B cell (primary cell): ENCODE results near the gene DLK2. TPM values are rescaled to one million over a fixed set of nuclear protein-coding genes. Genes with fewer than 3 reads are reported as not detected.

Source experiments
- ATAC-seq: fragments of 200-7000 bp; cut with Tn5 transposase; one replicate; pipeline ENCODE4 v1.10.0; 2021; ENCODE audit warnings: low read depth, mild to moderate bottlenecking, moderate number of reproducible peaks, moderate library complexity
- CTCF ChIA-PET: fragments of 350-600 bp; sonication (Branson Sonifier 250); formaldehyde crosslinking; loops from one replicate; lab custom pipeline; 2021; ENCODE audit warnings: antibody characterized with exemption, inconsistent platforms; lab: Charles Lee
- POLR2A ChIA-PET: fragments of 350-600 bp; sonication (Branson Sonifier 250); formaldehyde crosslinking; loops from one replicate; lab custom pipeline; 2021; ENCODE audit warnings: antibody characterized with exemption; lab: Charles Lee
- DNase-seq: peaks from one replicate; pipeline ENCODE4 v3.0.0; 2013
- H2AFZ ChIP-seq: 2 replicates; pipeline ENCODE4 v1.6.1; 2012; ENCODE audit warnings: mild to moderate bottlenecking, low read depth, low read length; ENCODE audit not compliant: insufficient read depth, poor library complexity, severe bottlenecking
- H3K27ac ChIP-seq, 2 donors: 1 replicate in 1 of 2; 2 replicates in 1 of 2; pipeline ENCODE4 v1.5.1; 2012 to 2013; ENCODE audit warnings: low read length in 2 of 2, mild to moderate bottlenecking in 2 of 2, moderate library complexity in 1 of 2
- H3K27me3 ChIP-seq, 4 experiments: fragments of 200-600 bp in 1 of 4; sonication (generic) in 1 of 4; replicated peaks in 1 of 4; 1 replicate in 2 of 4; 2 replicates in 2 of 4; pipeline versions ENCODE4 v1.6.1 to v1.7.0; 2013 to 2016; ENCODE audit warnings: low read length in 3 of 4, mild to moderate bottlenecking in 2 of 4, mixed read lengths in 1 of 4, moderate library complexity in 1 of 4; ENCODE audit not compliant: insufficient read depth in 4 of 4, control insufficient read depth in 3 of 4; ENCODE audit errors: control extremely low read depth in 1 of 4
- H3K36me3 ChIP-seq, 2 experiments: replicated peaks in 1 of 2; 1 replicate in 1 of 2; 2 replicates in 1 of 2; pipeline versions ENCODE4 v1.6.1 to v1.7.1; 2013; ENCODE audit warnings: low read length in 1 of 2; ENCODE audit not compliant: insufficient read depth in 2 of 2, control insufficient read depth in 1 of 2; ENCODE audit errors: control extremely low read depth in 1 of 2, extremely low read depth in 1 of 2
- H3K4me1 ChIP-seq, 2 donors: fragments of 200-600 bp in 1 of 2; sonication (generic) in 1 of 2; 1 replicate in 1 of 2; 2 replicates in 1 of 2; pipeline versions ENCODE4 v1.5.1 to v1.6.1; 2013 to 2017; ENCODE audit warnings: low read length in 2 of 2; ENCODE audit not compliant: control insufficient read depth in 2 of 2, insufficient read depth in 2 of 2
- H3K4me2 ChIP-seq: replicated peaks from 2 replicates; pipeline ENCODE3; 2012; ENCODE audit warnings: mild to moderate bottlenecking, low read depth, low read length; ENCODE audit not compliant: poor library complexity, severe bottlenecking
- H3K4me3 ChIP-seq, 5 experiments: fragments of 200-600 bp in 1 of 5; sonication (generic) in 1 of 5; 1 replicate in 3 of 5; 2 replicates in 2 of 5; pipeline versions ENCODE4 v1.5.1 to v1.7.0; 2011 to 2016; ENCODE audit warnings: low read length in 4 of 5, mild to moderate bottlenecking in 4 of 5, low read depth in 2 of 5, control low read depth in 1 of 5, moderate library complexity in 1 of 5; ENCODE audit not compliant: insufficient read depth in 1 of 5; ENCODE audit errors: control extremely low read depth in 1 of 5, extremely low read depth in 1 of 5
- H3K79me2 ChIP-seq: fragments of 200-600 bp; sonication (generic); one replicate; pipeline ENCODE4 v1.6.0; 2016; ENCODE audit warnings: low read length; ENCODE audit not compliant: control insufficient read depth, insufficient read depth
- H3K9ac ChIP-seq: fragments of 200-600 bp; sonication (generic); 2 replicates; pipeline ENCODE4 v1.6.1; 2017; ENCODE audit warnings: mild to moderate bottlenecking, low read length, moderate library complexity
- H3K9me3 ChIP-seq, 3 donors: one replicate each; pipeline versions ENCODE4 v1.6.1 to v1.7.1; 2013; ENCODE audit warnings: low read length in 2 of 3; ENCODE audit not compliant: control insufficient read depth in 2 of 3, insufficient read depth in 1 of 3; ENCODE audit errors: control extremely low read depth in 1 of 3
- H4K20me1 ChIP-seq: 2 replicates; pipeline ENCODE4 v1.6.0; 2012; ENCODE audit warnings: mild to moderate bottlenecking, low read length; ENCODE audit not compliant: insufficient read depth, control insufficient read depth, poor library complexity, severe bottlenecking
- H3K27ac Mint-ChIP-seq: one replicate; pipeline ENCODE4 v1.8.0; 2021; ENCODE audit warnings: mixed read lengths
- H3K27me3 Mint-ChIP-seq: one replicate; pipeline ENCODE4 v1.8.0; 2021; ENCODE audit warnings: mixed read lengths
- H3K4me1 Mint-ChIP-seq: one replicate; pipeline ENCODE4 v1.8.0; 2021; ENCODE audit warnings: mixed read lengths
- H3K4me3 Mint-ChIP-seq: one replicate; pipeline ENCODE4 v1.8.0; 2021; ENCODE audit warnings: mixed read lengths
- H3K9me3 Mint-ChIP-seq: one replicate; pipeline ENCODE4 v1.8.0; 2022; ENCODE audit warnings: mixed read lengths; ENCODE audit not compliant: insufficient read depth
- EZH2 ChIP-seq: IDR thresholded peaks from 2 replicates; pipeline ENCODE4 v1.6.1; 2012; ENCODE audit warnings: borderline replicate concordance, low read depth, mild to moderate bottlenecking, moderate library complexity, low read length; ENCODE audit not compliant: insufficient read depth, poor library complexity, severe bottlenecking
- WGBS: methylation state at CpG from one replicate; pipeline ENCODE4 v1.1.5; 2013; ENCODE audit warnings: missing lambda C conversion rate; ENCODE audit not compliant: insufficient coverage; 5-methylcytosine and 5-hydroxymethylcytosine counted together
- intact Hi-C: fragments of 100-400 bp; cut with micrococcal nuclease; formaldehyde crosslinking; loops from one replicate; pipeline ENCODE4 v1.10.0; 2022
- polyA plus RNA-seq: library from polyadenylated mRNA; depleted of rRNA; stranded (reverse); fragments of >200 nt; gene quantifications from 2 replicates; pipeline ENCODE4 v1.2.3, GENCODE V29; 2012
- total RNA-seq, 2 donors: library from RNA; stranded (reverse); fragments of 120-200 nt in 1 of 2; gene quantifications; 1 replicate in 1 of 2; 2 replicates in 1 of 2; pipeline versions ENCODE4 v1.2.3 to v1.2.4, GENCODE V29; 2013 to 2022
- TF ChIP-seq, protein P1 (sequence below): fragments of 200-600 bp; IDR thresholded peaks from one replicate; pipeline ENCODE4 v1.8.0; 2022; ENCODE audit warnings: antibody characterized with exemption, mild to moderate bottlenecking

Gene DLK2
- total and polyA plus RNA-seq, 2 donors (not counting 1 experiment from before 2014, with no cell fraction given): 0.34 TPM; not detected in 1

DNA sequence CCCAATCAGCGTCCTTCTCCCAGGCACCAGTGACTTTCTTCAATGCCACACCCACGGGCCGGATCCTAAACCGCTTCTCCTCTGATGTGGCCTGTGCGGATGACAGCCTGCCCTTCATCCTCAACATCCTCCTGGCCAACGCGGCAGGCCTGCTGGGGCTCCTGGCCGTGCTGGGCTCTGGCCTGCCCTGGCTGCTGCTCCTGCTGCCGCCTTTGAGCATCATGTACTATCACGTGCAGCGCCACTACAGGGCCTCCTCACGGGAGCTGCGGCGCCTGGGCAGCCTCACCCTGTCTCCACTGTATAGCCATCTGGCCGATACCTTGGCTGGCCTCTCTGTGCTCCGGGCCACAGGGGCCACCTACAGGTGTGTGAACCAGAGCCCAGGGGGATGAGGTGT is 9.8 kb downstream of the DLK2 start:
- Mint-ChIP-seq H3K4me3 (no peak overlapping the region), H3K9me3 (no peaks in the 10 kb centered on the region), H3K4me1 (no peaks in the 10 kb centered on the region), H3K27me3 (no peaks in the 10 kb centered on the region), H3K27ac (no peak overlapping the region)
- Histone ChIP-seq H3K4me1 (no peaks in the 10 kb centered on the region), H3K27me3 (no peaks in the 10 kb centered on the region), H3K36me3 (peaks cover 0 to 67% of the 10 kb centered on the region in 2 experiments), H3K27ac (no peak overlapping the region), H3K79me2 (no peaks in the 10 kb centered on the region), H3K9me3 (no peaks in the 10 kb centered on the region), H3K9ac (no peak overlapping the region), H2AFZ (no peak overlapping the region), H3K4me3 (no peak overlapping the region), H4K20me1 (no peaks in the 10 kb centered on the region), H3K4me2 (no peak overlapping the region)
- WGBS: 97% methylated on average over 16 of the region's 16 CpGs
- TF ChIP-seq, protein P1, sequence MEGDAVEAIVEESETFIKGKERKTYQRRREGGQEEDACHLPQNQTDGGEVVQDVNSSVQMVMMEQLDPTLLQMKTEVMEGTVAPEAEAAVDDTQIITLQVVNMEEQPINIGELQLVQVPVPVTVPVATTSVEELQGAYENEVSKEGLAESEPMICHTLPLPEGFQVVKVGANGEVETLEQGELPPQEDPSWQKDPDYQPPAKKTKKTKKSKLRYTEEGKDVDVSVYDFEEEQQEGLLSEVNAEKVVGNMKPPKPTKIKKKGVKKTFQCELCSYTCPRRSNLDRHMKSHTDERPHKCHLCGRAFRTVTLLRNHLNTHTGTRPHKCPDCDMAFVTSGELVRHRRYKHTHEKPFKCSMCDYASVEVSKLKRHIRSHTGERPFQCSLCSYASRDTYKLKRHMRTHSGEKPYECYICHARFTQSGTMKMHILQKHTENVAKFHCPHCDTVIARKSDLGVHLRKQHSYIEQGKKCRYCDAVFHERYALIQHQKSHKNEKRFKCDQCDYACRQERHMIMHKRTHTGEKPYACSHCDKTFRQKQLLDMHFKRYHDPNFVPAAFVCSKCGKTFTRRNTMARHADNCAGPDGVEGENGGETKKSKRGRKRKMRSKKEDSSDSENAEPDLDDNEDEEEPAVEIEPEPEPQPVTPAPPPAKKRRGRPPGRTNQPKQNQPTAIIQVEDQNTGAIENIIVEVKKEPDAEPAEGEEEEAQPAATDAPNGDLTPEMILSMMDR: no peak
- no peak for TF ChIP-seq EZH2
- intact Hi-C loops: no loop called here
- ATAC-seq (no peak), DNase-seq (no peak)
- POLR2A ChIA-PET: no interaction called here
- CTCF ChIA-PET: interaction anchor here (1.1 kb wide), 1 partner anchor 11 kb away, joined by 4 read pairs; no protein-coding TSS in a partner anchor

DNA sequence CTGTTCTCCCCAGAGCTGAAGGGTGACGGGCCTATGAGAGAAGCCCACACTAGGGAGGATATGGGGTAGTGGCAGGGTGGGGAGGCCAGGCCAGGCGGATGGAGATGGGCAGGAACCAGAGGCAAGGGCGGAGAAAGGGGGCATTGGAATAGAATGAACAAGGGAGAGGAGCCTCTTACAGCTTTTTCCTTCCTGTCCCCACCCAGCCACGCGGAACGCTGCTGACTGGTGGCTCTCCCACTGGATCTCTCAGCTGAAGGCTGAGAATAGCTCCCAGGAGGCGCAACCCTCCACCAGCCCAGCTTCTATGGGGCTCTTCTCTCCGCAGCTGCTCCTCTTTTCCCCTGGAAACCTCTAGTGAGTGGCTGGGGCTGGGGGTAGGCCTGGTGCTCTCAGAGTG is 10.8 kb downstream of the DLK2 start:
- Histone ChIP-seq H3K4me3 (no peak overlapping the region), H3K27me3 (no peaks in the 10 kb centered on the region), H3K79me2 (no peaks in the 10 kb centered on the region), H3K9me3 (no peaks in the 10 kb centered on the region), H2AFZ (no peak overlapping the region), H3K4me1 (no peaks in the 10 kb centered on the region), H4K20me1 (no peaks in the 10 kb centered on the region), H3K36me3 (peaks cover 0 to 66% of the 10 kb centered on the region in 2 experiments), H3K27ac (no peak overlapping the region), H3K4me2 (no peak overlapping the region), H3K9ac (no peak overlapping the region)
- WGBS: 100% methylated on average over 3 of the region's 8 CpGs
- H3K27ac Mint-ChIP-seq: no peak overlapping the region
- no peaks in the 10 kb centered on the region for H3K27me3 Mint-ChIP-seq
- DNase-seq: no peak
- ChIA-PET POLR2A (no interaction called here), CTCF (no interaction called here)
- H3K4me3 Mint-ChIP-seq: no peak overlapping the region
- no peaks in the 10 kb centered on the region for H3K4me1 Mint-ChIP-seq
- no peaks in the 10 kb centered on the region for H3K9me3 Mint-ChIP-seq
- ATAC-seq: no peak
- TF ChIP-seq, protein P1: no peak
- no peak for TF ChIP-seq EZH2
- intact Hi-C loops: no loop called here
